HCT116 (cell line): ENCODE data around the gene CRYGN. TPM values are rescaled to one million over a fixed set of nuclear protein-coding genes. Genes with fewer than 3 reads are reported as not detected.

ENCODE experiments used
- ATAC-seq: fragments of 200-7000 bp; cut with Tn5 transposase; 2 replicates; pipeline ENCODE4 v1.9.1; 2020; ENCODE audit warnings: mild to moderate bottlenecking, moderate library complexity
- BruUV-seq: library from RNA; stranded (reverse); fragments of 400-500 nt; replicated peaks from 2 replicates; lab custom pipeline; 2021; lab: Mats Ljungman, UMichigan
- CTCF ChIA-PET: fragments of 300-600 bp; sonication (Branson Sonifier 250); formaldehyde crosslinking; loops from one replicate; lab custom pipeline; 2021; ENCODE audit warnings: antibody characterized with exemption; lab: Charles Lee
- POLR2A ChIA-PET: fragments of 300-600, 350-600 bp; sonication (Branson Sonifier 250); formaldehyde crosslinking; loops from one replicate; lab custom pipeline; 2021; ENCODE audit warnings: antibody characterized with exemption; lab: Charles Lee
- RAD21 ChIA-PET, 2 experiments: fragments of 300-600 bp; sonication (Branson Sonifier 250); formaldehyde crosslinking; loops; one replicate each; lab custom pipeline; 2023; ENCODE audit warnings: low total read pairs in 2 of 2; ENCODE audit not compliant: uncharacterized antibody in 2 of 2, unreplicated experiment in 2 of 2, low non-redundant PET in 1 of 2; lab: Charles Lee
- DNase-seq: peaks from one replicate; pipeline ENCODE4 v3.0.0-alpha.2; 2010; ENCODE audit warnings: low read depth, low spot score
- H2AFZ ChIP-seq: fragments of 200-600 bp; shearing (Covaris generic), sonication (generic); 2 replicates; pipeline ENCODE4 v1.6.1; 2017; ENCODE audit warnings: low read depth, mixed run types, mixed read lengths, antibody characterized with exemption, low read length; ENCODE audit not compliant: poor library complexity, severe bottlenecking
- H3K27ac ChIP-seq: 2 replicates; pipeline ENCODE4 v1.5.1; 2012; ENCODE audit warnings: low read depth, low read length
- H3K27me3 ChIP-seq: fragments of 200-600 bp; sonication (generic); 2 replicates; pipeline ENCODE4 v1.6.1; 2016; ENCODE audit warnings: mixed run types, low read length, mixed read lengths; ENCODE audit not compliant: insufficient read depth
- H3K36me3 ChIP-seq, 2 experiments: fragments of 200-500 bp in 1 of 2; fragments of 200-600 bp in 1 of 2; sonication (Bioruptor generic) in 1 of 2; sonication (generic) in 1 of 2; 2 replicates each; pipeline versions ENCODE4 v1.5.1 to v1.6.1; 2014 to 2016; ENCODE audit warnings: low read length in 2 of 2, inconsistent platforms in 1 of 2, mixed read lengths in 1 of 2, mixed run types in 1 of 2; ENCODE audit not compliant: insufficient read depth in 2 of 2, control insufficient read depth in 1 of 2
- H3K4me1 ChIP-seq, 2 experiments: fragments of 200-600 bp in 1 of 2; sonication (generic) in 1 of 2; 2 replicates each; pipeline versions ENCODE4 v1.5.1 to v1.6.1; 2012 to 2017; ENCODE audit warnings: low read length in 2 of 2, inconsistent platforms in 1 of 2, mild to moderate bottlenecking in 1 of 2, mixed read lengths in 1 of 2, mixed run types in 1 of 2, moderate library complexity in 1 of 2; ENCODE audit not compliant: insufficient read depth in 2 of 2, control insufficient read depth in 1 of 2
- H3K4me2 ChIP-seq: fragments of 200-600 bp; sonication (generic); 2 replicates; pipeline ENCODE4 v1.6.1; 2017; ENCODE audit warnings: mixed run types, low read length, mixed read lengths
- H3K4me3 ChIP-seq, 2 experiments: fragments of 200-600 bp in 1 of 2; sonication (generic) in 1 of 2; replicated peaks in 1 of 2; 2 replicates each; pipeline ENCODE4 v1.5.1; 2011 to 2016; ENCODE audit warnings: low read length in 2 of 2, control low read depth in 1 of 2, low read depth in 1 of 2, mild to moderate bottlenecking in 1 of 2, mixed read lengths in 1 of 2, mixed run types in 1 of 2
- H3K79me2 ChIP-seq: fragments of 200-600 bp; sonication (generic); 2 replicates; pipeline ENCODE4 v1.6.1; 2017; ENCODE audit warnings: mild to moderate bottlenecking, mixed run types, low read length, moderate library complexity, mixed read lengths; ENCODE audit not compliant: insufficient read depth
- H3K9ac ChIP-seq: fragments of 200-600 bp; sonication (generic); 2 replicates; pipeline ENCODE4 v1.6.1; 2016; ENCODE audit warnings: low read length, mixed read lengths
- H3K9me2 ChIP-seq: fragments of 200-600 bp; sonication (generic), shearing (Covaris generic); 2 replicates; pipeline ENCODE4 v1.6.1; 2017; ENCODE audit warnings: mixed run types, mild to moderate bottlenecking, moderate library complexity; ENCODE audit not compliant: insufficient read depth
- H3K9me3 ChIP-seq, 2 experiments: fragments of 200-500 bp in 1 of 2; fragments of 200-600 bp in 1 of 2; sonication (Bioruptor generic) in 1 of 2; sonication (generic) in 1 of 2; 2 replicates each; pipeline ENCODE4 v1.6.1; 2014 to 2017; ENCODE audit warnings: low read length in 2 of 2, mixed read lengths in 2 of 2, inconsistent platforms in 1 of 2, low read depth in 1 of 2, mild to moderate bottlenecking in 1 of 2, mixed run types in 1 of 2, moderate library complexity in 1 of 2; ENCODE audit not compliant: control insufficient read depth in 1 of 2, insufficient read depth in 1 of 2
- H4K20me1 ChIP-seq: fragments of 200-600 bp; sonication (generic), shearing (Covaris generic); 2 replicates; pipeline ENCODE4 v1.6.1; 2017; ENCODE audit warnings: mixed run types, mild to moderate bottlenecking, moderate library complexity; ENCODE audit not compliant: insufficient read depth
- EGR1 ChIP-seq: IDR thresholded peaks from 2 replicates; pipeline ENCODE4 v1.6.1; 2012; ENCODE audit warnings: low read depth
- EZH2 ChIP-seq: fragments of 200-600 bp; sonication (generic); IDR thresholded peaks from 2 replicates; pipeline ENCODE4 v1.6.1; 2017; ENCODE audit warnings: antibody characterized with exemption, mixed run types
- FOSL1 ChIP-seq: IDR thresholded peaks from 2 replicates; pipeline ENCODE4 v1.6.1; 2012; ENCODE audit warnings: low read depth
- JUND ChIP-seq: IDR thresholded peaks from 2 replicates; pipeline ENCODE4 v1.6.1; 2012
- POLR2A ChIP-seq: IDR thresholded peaks from 2 replicates; pipeline ENCODE4 v1.7.0; 2011; ENCODE audit warnings: borderline replicate concordance; ENCODE audit not compliant: insufficient read depth, insufficient read length; ENCODE audit errors: extremely low read depth
- RAD21 ChIP-seq: IDR thresholded peaks from 2 replicates; pipeline ENCODE4 v1.6.1; 2012; ENCODE audit warnings: low read depth, mild to moderate bottlenecking
- REST ChIP-seq: IDR thresholded peaks from 2 replicates; pipeline ENCODE4 v1.6.1; 2012; ENCODE audit warnings: low read depth
- SIN3A ChIP-seq: IDR thresholded peaks from 2 replicates; pipeline ENCODE4 v1.6.1; 2012; ENCODE audit warnings: low read depth
- SP1 ChIP-seq: IDR thresholded peaks from 2 replicates; pipeline ENCODE4 v1.6.1; 2012; ENCODE audit warnings: low read depth
- ZBTB33 ChIP-seq: IDR thresholded peaks from 2 replicates; pipeline ENCODE4 v1.6.1; 2011; ENCODE audit warnings: mild to moderate bottlenecking, low read length, moderate library complexity; ENCODE audit not compliant: insufficient replicate concordance; ENCODE audit errors: extremely low read depth
- ZNF274 ChIP-seq: fragments of 200-500 bp; sonication (Bioruptor generic); IDR thresholded peaks from 2 replicates; pipeline ENCODE4 v1.6.1; 2014; ENCODE audit warnings: mild to moderate bottlenecking, low read depth, low read length, inconsistent platforms
- intact Hi-C: fragments of 100-400 bp; cut with micrococcal nuclease; formaldehyde crosslinking; loops from 2 replicates; pipeline ENCODE4 v1.10.0; 2022
- total RNA-seq: library from RNA; stranded (reverse); gene quantifications from one replicate; pipeline ENCODE4 v1.2.1, GENCODE V29; 2021; ENCODE audit not compliant: unreplicated experiment

CRYGN gene
- total RNA-seq, 1 experiment from 2014 or later = not detected

- ChIA-PET CTCF (no interaction called here), RAD21 (no interaction called here)
- no peak overlapping the region for H3K27ac ChIP-seq
- DNase-seq = no peak
- no peak overlapping the region for H3K9ac ChIP-seq
- no peaks in the 10 kb centered on the region for H3K9me2 ChIP-seq
- no TSS peak for BruUV-seq
- no peak overlapping the region for H3K4me3 ChIP-seq
- H4K20me1 ChIP-seq = no peaks in the 10 kb centered on the region
- ATAC-seq = no peak
- TF ChIP-seq JUND = no peak
- TF ChIP-seq POLR2A = no peak
- no peak for TF ChIP-seq SIN3A
- no peak for TF ChIP-seq RAD21
- TF ChIP-seq ZNF274 = no peak
- no peak for TF ChIP-seq REST
- TF ChIP-seq EGR1 = no peak
- no peak for TF ChIP-seq EZH2
- TF ChIP-seq FOSL1 = no peak
- no peak for TF ChIP-seq SP1
- TF ChIP-seq ZBTB33 = no peak
- TF ChIP-seq, all 23 proteins: peak for 0
- Histone ChIP-seq H3K79me2 (no peaks in the 10 kb centered on the region), H3K9me3 (no peaks in the 10 kb centered on the region), H3K4me2 (no peak overlapping the region), H3K27me3 (no peaks in the 10 kb centered on the region), H2AFZ (no peak overlapping the region), H3K4me1 (peaks cover 6 to 7% of the 10 kb centered on the region in 2 experiments; a peak in 2 of 4 replicates), H3K36me3 (no peaks in the 10 kb centered on the region)
- intact Hi-C loops = no loop called here
- POLR2A ChIA-PET = no interaction called here
These were observed 27.6 kb downstream of the CRYGN start for GRCh38 chr7:151412318-151412717.
